Sigmoid colon (tissue), 7 donors: ENCODE results near the gene UBN1. TPM values are rescaled to one million over a fixed set of nuclear protein-coding genes. Genes with fewer than 3 reads are reported as not detected.

Source experiments
- DNase-seq: peaks from one replicate; pipeline ENCODE4 v3.0.0-alpha.2; 2019
- H3K27ac ChIP-seq, 4 donors: fragments of 200-600 bp; sonication (generic); one replicate each; pipeline ENCODE4 v1.5.1; 2016 to 2019; ENCODE audit warnings: mild to moderate bottlenecking in 1 of 4
- H3K27me3 ChIP-seq, 3 donors: fragments of 200-600 bp; sonication (generic); one replicate each; pipeline ENCODE4 v1.5.1; 2019; ENCODE audit warnings: mild to moderate bottlenecking in 1 of 3
- H3K36me3 ChIP-seq, 4 donors: fragments of 200-600 bp; sonication (generic); one replicate each; pipeline ENCODE4 v1.5.1; 2016 to 2019
- H3K4me1 ChIP-seq, 4 donors: fragments of 200-600 bp; sonication (generic); one replicate each; pipeline ENCODE4 v1.5.1; 2017 to 2019
- H3K4me3 ChIP-seq, 4 donors: fragments of 200-600 bp; sonication (generic); one replicate each; pipeline ENCODE4 v1.5.1; 2017 to 2019; ENCODE audit warnings: mild to moderate bottlenecking in 2 of 4, moderate library complexity in 1 of 4
- H3K9me3 ChIP-seq, 4 donors: fragments of 200-600 bp in 3 of 4; sonication (generic) in 3 of 4; one replicate each; pipeline versions ENCODE4 v1.5.1 to v1.6.1; 2013 to 2019
- EP300 ChIP-seq, 4 donors: sonication (generic); formaldehyde crosslinking; IDR thresholded peaks; one replicate each; pipeline ENCODE4 v1.6.1; 2017; ENCODE audit warnings: antibody characterized with exemption in 4 of 4
- POLR2A ChIP-seq, 2 donors: fragments of 450-650 bp; IDR thresholded peaks; one replicate each; pipeline ENCODE4 v1.6.1; 2016; ENCODE audit warnings: antibody characterized with exemption in 2 of 2, mild to moderate bottlenecking in 2 of 2, moderate library complexity in 2 of 2
- POLR2AphosphoS5 ChIP-seq, 4 donors: sonication (generic); formaldehyde crosslinking; IDR thresholded peaks; one replicate each; pipeline ENCODE4 v1.6.1; 2017; ENCODE audit warnings: antibody characterized with exemption in 4 of 4
- WGBS, 2 donors: extraction: QIAGEN DNeasy Blood & Tissue Kit; methylation state at CpG; one replicate each; pipeline ENCODE4 v1.1.7; 2013; 5-methylcytosine and 5-hydroxymethylcytosine counted together
- intact Hi-C: fragments of 100-400 bp; cut with DNase I; formaldehyde crosslinking; loops from one replicate; pipeline ENCODE4 v1.15.1; 2023
- polyA plus RNA-seq, 3 donors: library from polyadenylated mRNA; stranded (reverse); fragments of 200-250 nt; gene quantifications; one replicate each; pipeline ENCODE4 v1.2.3, GENCODE V29; 2013
- total RNA-seq, 4 donors: library from RNA; depleted of rRNA; stranded (reverse); fragments of >200 nt; gene quantifications; one replicate each; pipeline ENCODE4 v1.1.0, GENCODE V29; 2016
- TF ChIP-seq, protein P1 (sequence below), 4 experiments: fragments of 450-650 bp in 3 of 4; fragments of 200-600 bp in 1 of 4; IDR thresholded peaks; one replicate each; pipeline ENCODE4 v1.5.1; 2016 to 2019; ENCODE audit warnings: antibody characterized with exemption in 4 of 4, mild to moderate bottlenecking in 3 of 4, moderate library complexity in 2 of 4
- donor health status: healthy with polysubstance abuse.
- donor health status: Bipolar disorder and iron deficiency.
- donor health status: healthy.

The UBN1 gene
- total and polyA plus RNA-seq, 7 donors, result 8.4 to 27.7 (median 17.8) TPM

DNA sequence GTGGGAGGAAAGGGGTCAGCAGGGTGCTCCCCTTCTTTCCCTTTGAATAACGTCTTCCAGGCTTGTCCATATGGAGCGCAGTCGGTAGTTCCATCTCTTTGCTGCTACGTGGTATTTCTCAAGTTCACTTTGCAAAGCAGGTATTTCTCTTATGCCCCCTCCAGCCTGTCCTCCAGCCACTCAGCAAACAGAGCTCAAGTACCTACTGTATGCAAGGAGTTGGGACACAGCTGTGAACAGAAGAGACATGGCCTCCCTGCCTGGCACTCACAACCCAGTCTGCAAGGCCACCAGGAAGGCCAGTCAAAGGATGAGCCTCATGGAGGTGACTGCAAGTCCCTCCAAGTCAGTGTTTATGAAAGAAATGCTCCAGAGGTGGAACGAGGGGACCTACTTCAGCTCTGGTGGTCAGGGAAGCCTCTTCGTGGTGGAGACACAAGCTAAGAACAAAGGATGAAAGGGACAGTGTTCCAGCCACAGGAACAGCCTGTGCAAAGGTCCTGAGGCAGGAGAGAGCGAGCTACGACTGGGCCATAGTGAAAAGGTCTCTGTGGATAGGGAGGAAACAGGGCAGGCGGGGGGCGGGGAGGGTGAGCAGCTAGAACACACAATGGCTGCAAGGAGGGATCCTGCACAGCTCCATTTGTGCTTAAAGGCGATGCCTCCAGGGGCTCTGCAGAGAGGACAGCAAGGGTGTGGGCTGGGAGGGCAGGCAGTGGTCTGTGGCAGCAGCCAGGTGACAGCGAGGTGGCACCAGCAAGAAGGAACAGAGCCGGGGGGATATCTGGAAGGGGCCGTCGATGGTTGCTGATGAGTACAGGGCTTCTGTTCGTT, 57.0 kb downstream of the UBN1 start:
- 86 to 87% methylated on average over 16 of the region's 16 CpGs for WGBS, 2 donors
- H3K4me3 ChIP-seq, result no peak overlapping the region
- H3K9me3 ChIP-seq, result no peaks in the 10 kb centered on the region
- no peak overlapping the region for H3K27ac ChIP-seq
- no peak for DNase-seq
- H3K27me3 ChIP-seq, result no peaks in the 10 kb centered on the region
- H3K4me1 ChIP-seq, result no peaks in the 10 kb centered on the region
- TF ChIP-seq, protein P1, sequence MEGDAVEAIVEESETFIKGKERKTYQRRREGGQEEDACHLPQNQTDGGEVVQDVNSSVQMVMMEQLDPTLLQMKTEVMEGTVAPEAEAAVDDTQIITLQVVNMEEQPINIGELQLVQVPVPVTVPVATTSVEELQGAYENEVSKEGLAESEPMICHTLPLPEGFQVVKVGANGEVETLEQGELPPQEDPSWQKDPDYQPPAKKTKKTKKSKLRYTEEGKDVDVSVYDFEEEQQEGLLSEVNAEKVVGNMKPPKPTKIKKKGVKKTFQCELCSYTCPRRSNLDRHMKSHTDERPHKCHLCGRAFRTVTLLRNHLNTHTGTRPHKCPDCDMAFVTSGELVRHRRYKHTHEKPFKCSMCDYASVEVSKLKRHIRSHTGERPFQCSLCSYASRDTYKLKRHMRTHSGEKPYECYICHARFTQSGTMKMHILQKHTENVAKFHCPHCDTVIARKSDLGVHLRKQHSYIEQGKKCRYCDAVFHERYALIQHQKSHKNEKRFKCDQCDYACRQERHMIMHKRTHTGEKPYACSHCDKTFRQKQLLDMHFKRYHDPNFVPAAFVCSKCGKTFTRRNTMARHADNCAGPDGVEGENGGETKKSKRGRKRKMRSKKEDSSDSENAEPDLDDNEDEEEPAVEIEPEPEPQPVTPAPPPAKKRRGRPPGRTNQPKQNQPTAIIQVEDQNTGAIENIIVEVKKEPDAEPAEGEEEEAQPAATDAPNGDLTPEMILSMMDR (IDR thresholded peaks at IDR 0.05), result no peak
- no peak for TF ChIP-seq POLR2A (IDR thresholded peaks at IDR 0.05)
- TF ChIP-seq POLR2AphosphoS5 (IDR thresholded peaks at IDR 0.05), result no peak
- no peak for TF ChIP-seq EP300 (IDR thresholded peaks at IDR 0.05)
- no peaks in the 10 kb centered on the region for H3K36me3 ChIP-seq
- intact Hi-C loops, result no loop called here

DNA sequence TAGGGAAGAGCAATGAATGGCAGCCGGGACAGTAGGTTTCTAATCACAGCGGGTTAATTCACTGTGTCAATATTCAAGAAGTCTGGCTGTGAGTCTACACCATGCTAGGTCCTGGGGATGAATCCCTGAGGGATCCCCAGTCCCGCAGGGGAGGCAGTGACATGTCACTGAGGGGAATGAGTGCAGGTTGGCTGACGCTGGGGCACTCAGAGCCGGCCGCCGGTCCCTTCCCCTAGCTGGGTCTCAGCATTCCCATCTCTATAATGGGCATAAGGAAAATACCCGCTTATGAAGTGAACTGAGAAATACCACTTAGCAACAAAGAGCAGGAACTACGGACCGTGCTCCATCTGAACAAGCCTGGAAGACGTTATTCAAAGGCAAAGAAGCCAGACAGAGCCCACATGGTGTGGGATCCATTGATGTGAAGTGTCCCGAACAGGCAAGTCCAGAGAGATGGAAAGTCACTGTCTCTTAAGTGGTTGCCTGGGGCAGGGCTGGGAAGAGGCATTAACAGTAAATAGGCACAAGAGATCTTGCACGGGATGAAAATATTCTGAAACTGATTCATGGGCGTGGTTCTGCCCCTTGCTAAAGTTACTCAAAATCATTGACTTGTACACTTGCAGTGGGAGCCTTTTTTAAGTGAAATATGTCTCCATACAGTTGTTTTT, 57.8 kb downstream of the UBN1 start:
- TF ChIP-seq POLR2A (IDR thresholded peaks at IDR 0.05), result no peak
- TF ChIP-seq, protein P1 (IDR thresholded peaks at IDR 0.05), result no peak
- no peak for TF ChIP-seq EP300 (IDR thresholded peaks at IDR 0.05)
- TF ChIP-seq POLR2AphosphoS5 (IDR thresholded peaks at IDR 0.05), result no peak
- Histone ChIP-seq H3K36me3 (no peaks in the 10 kb centered on the region), H3K27me3 (no peaks in the 10 kb centered on the region), H3K4me3 (no peak overlapping the region), H3K9me3 (no peaks in the 10 kb centered on the region), H3K4me1 (no peaks in the 10 kb centered on the region), H3K27ac (no peak overlapping the region)
- 91 to 92% methylated on average over 14 of the region's 14 CpGs for WGBS, 2 donors
- intact Hi-C loops, result no loop called here
- no peak for DNase-seq

DNA sequence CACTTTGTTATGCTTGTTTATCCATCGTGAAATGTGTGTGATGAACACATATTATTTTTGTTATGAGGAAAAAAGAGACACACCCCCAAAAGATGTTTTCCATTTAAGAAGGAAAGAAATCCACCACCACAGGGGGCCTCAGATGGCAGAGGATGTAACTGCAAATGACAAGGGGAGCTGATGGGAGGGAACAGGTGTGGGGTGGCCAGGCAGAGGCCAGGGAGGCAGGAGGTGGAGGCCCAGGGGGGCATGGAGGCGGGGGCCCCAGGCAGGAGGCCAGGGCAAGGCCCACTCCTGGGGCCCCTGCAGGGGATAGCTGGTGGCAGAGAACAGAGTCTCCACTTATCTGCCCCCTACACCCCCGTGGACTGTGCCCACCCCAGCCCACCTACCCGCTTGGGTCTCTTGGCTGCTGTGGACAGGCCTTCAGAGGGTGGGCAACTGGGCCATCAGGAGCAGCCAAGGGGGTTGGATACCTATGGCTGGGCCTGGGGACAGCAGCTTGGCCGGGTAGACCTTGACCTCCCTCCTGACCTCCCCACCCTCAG, 61.6 kb downstream of the UBN1 start:
- no peaks in the 10 kb centered on the region for H3K36me3 ChIP-seq
- H3K4me3 ChIP-seq, result no peak overlapping the region
- no peak for DNase-seq
- intact Hi-C loops, result no loop called here
- H3K4me1 ChIP-seq, result no peaks in the 10 kb centered on the region
- WGBS, 2 donors, result 86 to 95% methylated on average over 5 of the region's 5 CpGs
- TF ChIP-seq, protein P1 (IDR thresholded peaks at IDR 0.05), result no peak
- TF ChIP-seq POLR2AphosphoS5 (IDR thresholded peaks at IDR 0.05) (no peak), POLR2A (IDR thresholded peaks at IDR 0.05) (no peak), EP300 (IDR thresholded peaks at IDR 0.05) (no peak)
- no peak overlapping the region for H3K27ac ChIP-seq
- H3K27me3 ChIP-seq, result no peaks in the 10 kb centered on the region
- H3K9me3 ChIP-seq, result no peaks in the 10 kb centered on the region

DNA sequence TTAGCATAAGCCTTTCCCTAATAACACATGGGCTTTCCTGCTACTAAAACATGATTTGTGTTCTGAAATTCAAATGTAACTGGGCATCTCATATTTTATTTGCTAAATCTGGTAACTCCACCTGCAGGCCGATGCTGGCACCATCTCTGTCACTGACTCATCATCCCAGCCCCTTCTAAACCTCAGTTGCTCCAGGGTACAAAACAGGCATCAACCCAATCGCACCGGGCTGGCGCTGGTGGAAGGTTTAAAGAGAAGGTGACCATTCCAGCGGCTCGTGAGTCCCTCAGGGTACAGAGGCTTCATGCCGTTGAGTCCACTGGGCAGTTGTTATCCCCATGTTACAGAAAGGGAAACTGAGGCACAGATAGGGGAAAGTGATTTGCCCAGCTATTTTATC, 62.5 kb downstream of the UBN1 start:
- Histone ChIP-seq H3K9me3 (no peaks in the 10 kb centered on the region), H3K36me3 (no peaks in the 10 kb centered on the region), H3K4me3 (no peak overlapping the region), H3K27ac (no peak overlapping the region), H3K4me1 (no peaks in the 10 kb centered on the region), H3K27me3 (no peaks in the 10 kb centered on the region)
- intact Hi-C loops, result no loop called here
- no peak for DNase-seq
- 92% methylated on average over 7 of the region's 7 CpGs for WGBS, 2 donors
- TF ChIP-seq POLR2A (IDR thresholded peaks at IDR 0.05) (no peak), EP300 (IDR thresholded peaks at IDR 0.05) (no peak)
- TF ChIP-seq, protein P1 (IDR thresholded peaks at IDR 0.05), result no peak
